GM18907 (cell line): ENCODE measurements around the gene TMEM201.

Experiments
- ATAC-seq: cut with Tn5 transposase; IDR thresholded peaks from one replicate; pipeline ENCODE4 v1.9.1; 2021; ENCODE audit warnings: mild to moderate bottlenecking, moderate library complexity; ENCODE audit not compliant: unreplicated experiment

The TMEM201 gene

DNA sequence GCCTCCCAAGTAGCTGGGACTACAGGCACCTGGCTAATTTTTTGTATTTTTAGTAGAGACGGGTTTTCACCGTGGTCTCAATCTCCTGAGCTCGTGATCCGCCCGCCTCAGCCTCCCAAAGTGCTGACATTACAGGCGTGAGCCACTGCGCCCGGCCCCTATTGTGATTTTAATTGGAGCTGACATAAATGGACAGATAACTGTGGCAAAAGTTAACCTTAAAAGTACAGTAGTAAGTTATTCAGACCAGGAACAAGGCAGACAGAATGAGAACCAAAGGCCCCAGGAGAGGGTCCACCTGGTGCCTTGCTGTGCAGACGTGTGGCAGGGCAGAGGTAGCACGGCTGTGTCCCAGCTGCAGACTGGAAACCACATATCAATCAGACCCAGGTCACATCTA is 11.0 kb downstream of the TMEM201 start:
- no peak for ATAC-seq

DNA sequence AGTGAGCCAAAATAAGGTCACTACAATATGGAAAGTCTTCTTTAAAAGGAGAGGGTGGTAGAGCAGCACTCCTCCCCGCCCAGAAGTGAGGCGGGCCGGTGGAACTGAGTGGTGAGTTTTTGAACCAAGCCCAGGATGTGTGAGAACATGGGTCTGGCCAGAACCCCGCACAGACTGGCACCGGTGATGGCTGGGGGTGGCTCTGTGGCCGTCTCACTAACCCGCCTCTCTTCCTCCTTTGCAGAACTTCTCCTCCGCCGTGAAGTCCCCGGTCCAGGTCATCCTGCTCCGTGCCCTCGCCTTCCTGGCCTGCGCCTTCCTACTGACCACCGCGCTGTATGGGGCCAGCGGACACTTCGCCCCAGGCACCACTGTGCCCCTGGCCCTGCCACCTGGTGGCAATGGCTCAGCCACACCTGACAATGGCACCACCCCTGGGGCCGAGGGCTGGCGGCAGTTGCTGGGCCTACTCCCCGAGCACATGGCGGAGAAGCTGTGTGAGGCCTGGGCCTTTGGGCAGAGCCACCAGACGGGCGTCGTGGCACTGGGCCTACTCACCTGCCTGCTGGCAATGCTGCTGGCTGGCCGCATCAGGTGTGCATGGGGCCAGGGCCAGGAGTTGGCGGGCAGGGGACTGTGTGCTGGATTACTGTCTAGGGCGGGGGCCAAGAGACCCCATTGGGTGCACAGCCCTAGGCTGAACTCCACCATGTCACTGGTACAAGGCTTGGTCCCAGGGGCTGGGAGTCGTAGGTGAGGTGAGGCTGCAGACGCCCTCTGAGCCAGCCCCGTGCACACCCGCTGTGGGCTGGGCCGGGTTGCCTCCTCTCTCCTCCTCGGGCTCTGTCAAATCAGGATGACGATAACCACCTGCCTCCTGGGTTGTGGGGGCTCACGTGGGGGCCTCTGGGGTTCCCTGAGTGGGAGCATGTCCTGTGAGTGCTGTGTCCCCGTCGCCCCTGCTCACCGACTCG is 12.4 kb downstream of the TMEM201 start:
- no peak for ATAC-seq

DNA sequence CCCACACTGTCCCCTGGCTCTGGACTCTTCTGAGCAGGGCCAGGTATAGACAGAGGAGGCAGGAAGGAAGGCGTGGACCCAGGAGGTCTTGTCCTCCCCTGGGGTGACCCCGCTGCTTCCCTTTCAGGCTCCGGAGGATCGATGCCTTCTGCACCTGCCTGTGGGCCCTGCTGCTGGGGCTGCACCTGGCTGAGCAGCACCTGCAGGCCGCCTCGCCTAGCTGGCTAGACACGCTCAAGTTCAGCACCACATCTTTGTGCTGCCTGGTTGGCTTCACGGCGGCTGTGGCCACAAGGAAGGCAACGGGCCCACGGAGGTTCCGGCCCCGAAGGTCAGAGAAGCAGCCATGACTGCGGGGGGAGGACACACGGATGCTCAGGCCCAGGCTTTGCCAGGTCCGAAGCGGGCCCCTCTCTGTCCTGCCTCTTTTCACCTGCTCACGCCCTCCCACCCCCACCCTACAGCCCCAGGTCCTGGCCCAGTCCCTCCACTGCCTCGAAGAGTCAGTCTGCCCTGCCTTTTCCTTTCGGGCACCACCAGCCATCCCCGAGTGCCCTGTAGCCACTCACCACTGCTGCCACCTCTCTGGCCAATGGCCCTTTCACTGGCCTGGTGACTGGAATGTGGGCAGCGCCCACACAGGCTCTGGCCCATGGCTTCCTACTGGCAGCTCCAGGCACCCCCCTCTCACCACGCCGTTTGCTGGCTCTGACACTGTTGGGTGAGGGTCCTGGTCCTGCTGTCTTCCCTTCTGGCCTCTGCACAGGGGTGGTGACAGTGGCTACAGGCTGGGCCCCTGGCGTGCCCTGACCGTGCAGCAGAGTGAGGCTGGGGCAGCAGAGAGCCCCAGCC is 13.5 kb downstream of the TMEM201 start:
- no peak for ATAC-seq

DNA sequence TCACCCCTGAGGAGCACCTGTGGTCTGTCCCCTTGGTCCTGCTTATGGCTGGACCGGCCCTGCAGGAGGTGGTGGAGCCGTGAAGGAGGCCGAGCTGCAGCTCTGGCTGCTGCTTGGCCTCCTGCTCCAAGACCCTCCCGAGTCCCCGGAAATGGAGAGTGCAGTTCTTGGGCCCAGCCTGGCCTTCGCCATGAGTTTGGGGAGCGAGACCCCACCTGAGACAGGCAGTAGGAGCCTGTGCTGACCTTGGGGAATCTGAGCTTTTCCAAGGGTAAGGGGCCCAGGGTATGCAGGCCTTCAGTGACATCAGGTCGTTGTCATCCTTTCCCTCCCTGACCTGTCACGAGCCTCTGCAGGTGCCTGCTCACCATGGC is 14.1 kb downstream of the TMEM201 start:
- ATAC-seq: no peak

- no peak for ATAC-seq
Measured at GRCh38 chr1:9603307-9603706, 14.6 kb downstream of the TMEM201 start.

- ATAC-seq: no peak
Measured at GRCh38 chr1:9603766-9604753, 15.3 kb downstream of the TMEM201 start.

DNA sequence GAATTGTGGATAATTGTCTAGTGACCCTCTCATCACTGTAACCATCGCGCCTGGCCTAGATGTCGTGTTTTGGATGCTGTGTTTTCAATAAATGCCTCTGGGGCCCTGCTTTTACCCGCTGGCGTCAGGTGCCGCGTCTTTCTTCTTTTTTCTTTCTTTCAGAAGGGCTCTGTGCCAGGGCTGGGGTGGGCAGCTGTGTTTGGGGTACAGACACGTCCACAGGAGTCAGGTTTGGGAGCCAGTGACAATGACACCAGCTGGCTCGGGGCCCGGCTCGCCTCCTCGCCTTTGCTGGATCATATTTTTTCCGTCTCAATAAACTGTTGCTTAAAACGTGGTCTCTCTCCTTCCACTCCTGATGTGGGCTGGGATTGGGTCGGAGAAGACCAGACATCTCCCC is 16.1 kb downstream of the TMEM201 start:
- no peak for ATAC-seq

DNA sequence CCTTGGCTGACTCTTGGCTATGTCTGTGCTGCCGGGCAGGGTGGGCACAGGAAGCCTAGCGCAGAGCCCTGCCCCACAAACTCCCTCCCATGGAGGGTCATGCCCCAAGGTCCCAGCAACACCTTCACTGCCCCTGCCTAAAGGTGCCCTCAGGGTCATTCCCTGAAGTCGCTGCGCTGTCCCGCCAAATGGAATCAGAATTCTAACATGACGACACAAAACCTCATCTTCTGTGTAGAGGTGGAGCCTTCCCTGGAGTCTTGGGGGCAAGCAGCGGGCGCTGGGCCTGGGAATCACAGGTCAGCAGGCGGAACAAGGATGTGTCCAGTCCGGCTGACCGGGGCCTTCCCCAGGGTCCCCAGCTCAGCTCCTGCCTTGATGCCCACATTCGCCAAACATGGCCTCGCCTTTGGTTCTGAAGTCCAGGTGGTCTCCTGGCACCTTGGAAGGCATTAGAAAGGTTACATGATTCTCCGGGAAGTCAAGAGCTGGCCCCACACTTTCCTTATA is 17.3 kb downstream of the TMEM201 start:
- no peak for ATAC-seq

GRCh38 chr1:9606458-9606857 is 17.7 kb downstream of the TMEM201 start:
- ATAC-seq: no peak

GRCh38 chr1:9606948-9607347 is 18.2 kb downstream of the TMEM201 start:
- no peak for ATAC-seq

GRCh38 chr1:9607352-9607751 is 18.6 kb downstream of the TMEM201 start:
- no peak for ATAC-seq

DNA sequence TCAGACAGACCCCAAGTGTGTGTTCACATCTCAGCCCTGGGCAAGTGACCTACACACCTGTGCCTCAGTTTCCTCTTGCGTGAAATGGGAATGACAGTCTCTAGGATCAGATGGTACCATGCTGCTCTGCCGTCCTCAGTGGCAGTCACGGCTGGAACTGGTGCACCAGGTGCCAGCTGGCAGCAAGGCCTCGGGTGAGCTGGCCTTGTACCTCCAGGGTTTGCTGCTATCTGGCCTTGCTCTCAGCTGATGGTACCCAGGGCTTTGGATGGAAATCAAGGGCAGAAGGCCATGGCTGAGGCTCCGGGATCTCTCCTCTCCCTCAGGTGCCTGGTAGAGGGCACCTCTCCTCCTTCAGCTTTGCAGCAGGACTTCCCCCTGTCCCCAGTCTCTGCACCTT is 21.3 kb downstream of the TMEM201 start:
- no peak for ATAC-seq

- no peak for ATAC-seq
Measured at GRCh38 chr1:9610548-9610947, 21.8 kb downstream of the TMEM201 start.

DNA sequence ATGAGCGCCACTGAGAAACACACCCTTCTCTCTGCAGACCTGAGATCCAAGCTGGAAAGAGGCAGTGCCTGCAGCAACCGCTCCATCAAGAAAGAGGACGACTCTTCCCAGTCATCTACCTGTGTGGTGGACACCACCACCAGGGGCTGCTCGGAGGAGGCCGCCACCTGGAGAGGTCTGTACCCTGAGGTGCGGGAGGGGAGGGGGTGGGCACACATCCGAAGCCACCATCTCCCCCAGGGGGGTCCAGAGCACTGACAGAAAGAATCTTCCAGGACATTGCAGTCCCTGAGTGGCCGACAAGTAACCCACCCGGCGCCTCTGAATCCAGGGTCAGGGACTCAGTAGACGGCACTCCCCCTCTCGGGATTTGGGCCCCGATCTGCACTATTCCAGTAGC is 23.0 kb downstream of the TMEM201 start:
- no peak for ATAC-seq

DNA sequence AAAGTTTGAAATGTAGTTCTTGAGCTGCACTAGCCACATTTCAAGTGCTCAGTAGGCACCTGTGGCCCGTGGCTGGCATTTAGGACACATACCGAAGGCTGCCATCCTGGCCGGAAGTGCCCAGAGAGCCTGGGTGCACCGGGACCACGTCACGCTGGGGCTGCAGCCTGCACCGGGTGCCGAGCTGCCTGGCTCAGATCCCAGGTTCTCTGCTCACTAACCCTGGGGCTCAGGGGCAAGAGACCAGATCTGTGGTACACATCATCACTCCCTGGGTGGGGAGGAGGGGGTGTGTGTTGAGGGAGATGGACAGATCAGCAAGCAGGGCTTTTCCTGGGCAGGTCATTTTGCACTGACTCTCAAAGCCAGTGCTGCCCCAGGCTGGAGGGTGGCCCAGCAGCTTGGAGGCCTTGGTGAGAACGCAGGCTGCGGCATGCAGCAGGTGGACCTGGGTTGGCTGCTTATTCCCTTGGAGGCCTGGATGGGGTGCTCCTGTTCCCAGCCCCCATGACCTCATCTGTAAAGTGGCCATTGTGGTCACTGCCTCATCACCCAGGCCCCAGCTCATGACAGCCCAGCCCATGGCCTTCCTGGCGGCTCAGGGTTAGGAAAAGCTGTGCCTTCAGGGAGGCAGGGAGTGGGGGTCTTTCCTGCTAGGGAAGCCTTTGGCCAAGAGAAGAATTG is 23.6 kb downstream of the TMEM201 start:
- no peak for ATAC-seq

- ATAC-seq: no peak
Measured at GRCh38 chr1:9612871-9613624, 24.3 kb downstream of the TMEM201 start.

DNA sequence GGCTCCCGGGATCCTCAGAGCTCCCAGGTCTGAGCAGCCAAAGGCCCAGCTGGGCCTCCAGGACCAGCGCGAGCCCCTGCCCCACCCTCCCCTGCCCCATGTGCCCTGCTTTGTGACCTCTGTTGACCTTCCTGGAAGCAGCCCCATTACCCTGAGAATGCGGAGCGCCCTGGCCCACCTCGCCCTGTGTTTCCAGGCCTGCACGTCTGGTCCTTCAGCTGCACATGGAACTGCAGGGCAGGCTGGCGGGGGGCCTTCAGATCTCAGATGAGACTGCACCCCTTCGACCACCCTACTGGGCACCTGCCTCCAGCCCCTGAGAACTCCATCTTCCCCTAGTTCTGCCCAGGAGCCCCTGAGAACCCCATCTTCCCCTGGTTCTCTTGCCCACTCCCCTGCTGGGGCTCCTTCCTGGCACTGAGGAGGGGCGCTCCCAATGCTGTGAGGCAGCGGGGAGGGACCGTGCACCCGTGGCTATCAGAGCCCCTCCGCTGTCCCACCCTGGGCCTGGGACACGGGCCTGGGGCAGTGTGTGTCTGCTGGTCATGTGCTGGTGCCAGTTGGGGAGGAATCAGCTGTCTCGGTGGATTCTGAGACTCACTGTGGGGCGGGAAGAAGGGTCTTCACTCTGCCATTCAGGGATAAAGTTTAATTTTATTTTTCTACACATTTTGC is 25.1 kb downstream of the TMEM201 start:
- no peak for ATAC-seq

GRCh38 chr1:9615316-9616063 is 26.8 kb downstream of the TMEM201 start:
- ATAC-seq: no peak
